AG04450 (cell line): Measurements from ENCODE around the gene LRMDA. TPM values are rescaled to one million over a fixed set of nuclear protein-coding genes. Genes with fewer than 3 reads are reported as not detected.

Experiments used
- CTCF ChIA-PET: fragments of 300-600, 350-600 bp; formaldehyde crosslinking; extraction: SDS; loops from one replicate; lab custom pipeline; 2022; ENCODE audit warnings: antibody characterized with exemption, inconsistent platforms; lab: Charles Lee
- POLR2A ChIA-PET: fragments of 350-600 bp; formaldehyde crosslinking; extraction: SDS; loops from one replicate; lab custom pipeline; 2021; ENCODE audit warnings: antibody characterized with exemption, inconsistent platforms; lab: Yijun Ruan, JAX
- DNase-seq: peaks from one replicate; pipeline ENCODE4 v3.0.0-alpha.2; 2011; ENCODE audit warnings: low read depth, low spot score
- H3K27ac ChIP-seq: one replicate; pipeline ENCODE4 v1.5.1; 2012; ENCODE audit warnings: low read depth, low read length, control low read depth
- H3K27me3 ChIP-seq: one replicate; pipeline ENCODE4 v1.6.0; 2012; ENCODE audit warnings: low read length; ENCODE audit not compliant: control insufficient read depth, insufficient read depth
- H3K4me3 ChIP-seq: 2 replicates; pipeline ENCODE4 v1.5.1; 2011; ENCODE audit warnings: mild to moderate bottlenecking, low read depth, low read length, control low read depth
- H3K9me3 ChIP-seq: 2 replicates; pipeline ENCODE4 v1.5.1; 2012; ENCODE audit warnings: low read length; ENCODE audit not compliant: control insufficient read depth, insufficient read depth
- CTCF ChIP-seq: IDR thresholded peaks from 2 replicates; pipeline ENCODE4 v1.5.1; 2011; ENCODE audit warnings: low read depth, low read length, control low read depth, inconsistent platforms
- polyA plus RNA-seq: library from polyadenylated mRNA; depleted of rRNA; stranded (reverse); fragments of >200 nt; gene quantifications from 2 replicates; pipeline ENCODE4 v1.2.3, GENCODE V29; 2011

Gene LRMDA
- polyA plus RNA-seq, 1 experiment = 0.12 TPM

- ChIA-PET POLR2A (no interaction called here), CTCF (interaction anchor here (0.5 kb wide), 1 partner anchor 532 kb away, joined by 3 read pairs; no protein-coding TSS in a partner anchor)
- Histone ChIP-seq H3K27ac (no peak overlapping the region), H3K4me3 (no peak overlapping the region), H3K27me3 (no peaks in the 10 kb centered on the region), H3K9me3 (no peaks in the 10 kb centered on the region)
- no peak for DNase-seq
- TF ChIP-seq CTCF = no peak
Observed at GRCh38 chr10:75392744-75393143, 38.7 kb upstream of the LRMDA start.

GRCh38 chr10:75394221-75394620 is 37.2 kb upstream of the LRMDA start:
- H3K4me3 ChIP-seq = no peak overlapping the region
- H3K27me3 ChIP-seq = no peaks in the 10 kb centered on the region
- no peak for TF ChIP-seq CTCF
- no peak overlapping the region for H3K27ac ChIP-seq
- ChIA-PET CTCF (interaction anchor here (1.5 to 3.1 kb wide), 4 partner anchors 14 to 643 kb away, joined by 3 to 23 read pairs (median 9); no protein-coding TSS in a partner anchor), POLR2A (no interaction called here)
- H3K9me3 ChIP-seq = no peaks in the 10 kb centered on the region; the same call in 1 of the 2 replicates
- DNase-seq = no peak

GRCh38 chr10:75395066-75395931 is 36.1 kb upstream of the LRMDA start:
- Histone ChIP-seq H3K9me3 (no peaks in the 10 kb centered on the region; the same call in 1 of the 2 replicates), H3K27me3 (no peaks in the 10 kb centered on the region), H3K4me3 (peak overlapping the region; percentile 100), H3K27ac (peak overlapping the region; percentile 87)
- peak; percentile 72 for TF ChIP-seq CTCF
- DNase-seq = no peak
- POLR2A ChIA-PET = interaction anchor here (1.1 to 2.4 kb wide), 3 partner anchors 36 to 100 kb away, joined by 3 to 7 read pairs (median 5); no protein-coding TSS in a partner anchor
- CTCF ChIA-PET = interaction anchor here (0.5 to 3.1 kb wide), 22 partner anchors 10 to 1609 kb away, joined by 3 to 23 read pairs (median 4); partner anchors contain the start of gene COMTD1

GRCh38 chr10:75395932-75396630 is 35.3 kb upstream of the LRMDA start:
- ChIA-PET CTCF (interaction anchor here (0.5 to 3.1 kb wide), 20 partner anchors 11 to 1608 kb away, joined by 3 to 23 read pairs (median 4); partner anchors contain the start of gene COMTD1), POLR2A (interaction anchor here (1.1 to 2.4 kb wide), 4 partner anchors 37 to 856 kb away, joined by 3 to 7 read pairs (median 5); no protein-coding TSS in a partner anchor)
- Histone ChIP-seq H3K27ac (peak overlapping the region; percentile 87), H3K27me3 (no peaks in the 10 kb centered on the region), H3K9me3 (no peaks in the 10 kb centered on the region; the same call in 1 of the 2 replicates), H3K4me3 (peak overlapping the region; percentile 100)
- no peak for TF ChIP-seq CTCF
- DNase-seq = no peak
